ENCODE measurements around the gene ODF2.
A peak's percentile ranks its signal among the peaks of the same experiment; 100 is the strongest.
"Not testable (repeated sequence)": the region's sequence is repeated elsewhere in the genome, so short reads cannot be mapped to it uniquely, and the experiment has no call there.

ODF2 gene

DNA sequence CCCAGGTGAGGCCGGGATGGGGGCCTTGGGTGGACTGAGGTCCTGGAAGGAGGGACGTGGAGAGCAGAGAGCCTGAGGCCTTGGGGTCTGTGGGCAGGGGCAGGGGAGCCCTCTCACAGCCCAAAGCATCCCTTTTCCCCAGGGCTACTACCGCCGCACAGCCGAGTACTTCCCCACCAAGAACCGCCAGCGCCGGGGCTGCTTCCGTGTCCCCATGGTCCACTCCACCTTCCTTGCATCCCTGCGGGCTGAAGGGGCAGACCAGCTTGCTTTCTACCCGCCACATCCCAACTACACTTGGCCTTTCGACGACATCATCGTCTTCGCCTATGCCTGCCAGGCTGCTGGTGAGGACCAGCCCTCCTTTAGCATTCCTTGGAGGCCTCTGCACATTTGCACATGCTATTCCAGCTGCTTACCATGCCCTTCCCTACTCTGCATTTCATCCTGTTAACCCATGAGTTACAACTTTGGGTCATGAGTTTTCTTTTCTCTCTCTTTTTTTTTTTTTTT is 31.5 kb upstream of the ODF2 start:
- DNase-seq: no peak

GRCh38 chr9:128428644-128429512 is 26.9 kb upstream of the ODF2 start:
- DNase-seq: no peak

DNA sequence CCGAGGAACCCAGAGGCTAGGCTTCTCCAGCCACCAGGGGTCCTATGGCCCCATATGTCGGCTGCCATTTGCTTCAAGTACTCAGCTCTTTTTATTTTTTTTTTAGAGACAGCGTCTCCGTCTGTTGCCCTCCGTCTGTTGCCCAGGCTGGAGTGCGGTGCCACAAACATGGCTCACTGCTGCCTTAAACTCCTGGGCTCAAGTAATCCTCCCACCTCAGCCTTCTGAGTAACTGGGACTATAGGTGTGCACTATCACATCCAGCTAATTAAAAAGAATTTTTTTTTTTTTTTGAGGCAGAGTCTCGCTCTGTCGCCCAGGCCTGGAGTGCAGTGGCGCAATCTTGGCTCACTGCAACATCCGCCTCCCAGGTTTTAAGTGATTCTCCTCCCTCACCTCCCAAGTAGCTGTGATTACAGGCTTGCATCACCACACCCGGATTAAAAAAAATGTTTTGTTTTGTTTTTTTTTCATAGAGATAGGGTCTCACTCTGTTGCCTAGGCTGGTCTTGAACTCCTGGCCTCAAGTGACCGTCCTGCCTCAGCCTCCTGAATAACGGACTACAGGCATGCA is 26.2 kb upstream of the ODF2 start:
- DNase-seq: no peak

DNA sequence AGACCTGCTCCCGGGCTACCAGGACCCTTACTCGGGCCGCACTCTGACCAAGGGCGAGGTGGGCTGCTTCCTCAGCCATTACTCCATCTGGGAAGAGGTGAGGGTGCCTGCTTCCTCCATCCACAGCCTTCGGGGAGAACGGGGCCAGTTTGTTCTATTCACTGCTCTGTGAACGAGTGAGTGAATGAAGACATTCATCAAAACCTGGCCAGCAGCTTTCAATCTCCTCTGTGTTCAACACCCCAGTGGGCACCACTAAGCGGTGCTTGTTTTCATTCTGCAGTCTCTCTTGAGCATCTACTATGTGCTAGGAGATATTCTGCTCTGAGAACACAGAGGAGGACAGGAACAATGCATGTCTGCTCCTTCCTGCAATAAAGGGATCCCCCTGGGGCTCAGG is 24.6 kb upstream of the ODF2 start:
- no peak for DNase-seq

DNA sequence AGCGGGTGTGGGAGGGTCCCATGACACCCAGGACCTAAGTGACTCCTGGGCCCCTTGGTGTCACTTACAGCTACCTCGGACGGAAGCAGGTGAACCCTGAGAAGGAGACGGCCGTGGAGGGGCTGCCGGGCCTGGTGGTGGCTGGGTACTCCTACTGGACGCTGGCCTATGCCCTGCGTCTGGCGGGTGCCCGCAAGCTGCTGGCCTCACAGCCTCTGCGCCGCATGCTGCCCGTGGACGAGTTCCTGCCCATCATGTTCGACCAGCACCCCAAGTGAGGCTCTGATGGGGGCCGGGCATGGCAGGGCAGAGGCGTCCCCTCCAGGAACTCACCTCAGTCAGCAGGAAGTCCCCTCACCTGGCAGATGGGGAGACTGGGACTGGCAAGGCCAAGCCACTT is 21.5 kb upstream of the ODF2 start:
- no peak for DNase-seq

DNA sequence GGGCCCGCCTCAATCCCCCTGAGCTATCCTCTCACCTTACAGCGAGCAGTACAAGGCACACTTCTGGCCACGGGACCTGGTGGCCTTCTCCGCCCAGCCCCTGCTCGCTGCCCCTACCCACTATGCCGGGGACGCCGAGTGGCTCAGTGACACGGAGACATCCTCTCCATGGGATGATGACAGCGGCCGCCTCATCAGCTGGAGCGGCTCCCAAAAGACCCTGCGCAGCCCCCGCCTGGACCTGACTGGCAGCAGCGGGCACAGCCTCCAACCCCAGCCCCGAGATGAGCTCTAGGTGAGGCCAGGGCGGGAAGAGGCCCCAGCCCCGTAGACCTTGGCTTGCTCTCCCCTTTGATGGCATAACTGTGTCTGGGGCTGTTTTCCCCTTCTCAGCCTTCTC is 20.2 kb upstream of the ODF2 start:
- no peak for DNase-seq

- DNase-seq: peak; percentile 61
Measured at GRCh38 chr9:128438343-128439109, 17.3 kb upstream of the ODF2 start.

- no peak for DNase-seq
Measured at GRCh38 chr9:128439273-128439672, 16.5 kb upstream of the ODF2 start.

DNA sequence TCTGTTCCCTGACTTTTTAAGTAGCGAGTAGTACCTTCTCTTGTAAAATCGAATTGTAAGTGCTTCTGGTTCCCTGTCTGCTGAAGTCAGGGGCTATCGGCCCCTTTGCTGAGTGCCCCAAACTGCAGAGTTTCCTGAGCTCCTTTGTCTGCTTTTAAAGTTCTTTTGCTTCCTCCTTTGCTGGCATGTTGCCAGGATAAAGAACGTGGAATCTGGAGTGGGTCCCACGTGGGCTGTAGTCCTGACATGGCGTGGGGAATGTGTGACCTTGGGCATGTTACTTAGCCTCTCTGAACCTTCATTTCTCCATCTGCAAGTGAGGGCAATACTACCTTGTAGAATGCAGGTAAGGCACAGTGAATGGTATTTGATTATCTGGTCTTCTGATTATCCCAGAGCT is 13.7 kb upstream of the ODF2 start:
- no peak for DNase-seq

- not testable (repeated sequence) for DNase-seq
Measured at GRCh38 chr9:128446505-128446904, 9.3 kb upstream of the ODF2 start.

DNA sequence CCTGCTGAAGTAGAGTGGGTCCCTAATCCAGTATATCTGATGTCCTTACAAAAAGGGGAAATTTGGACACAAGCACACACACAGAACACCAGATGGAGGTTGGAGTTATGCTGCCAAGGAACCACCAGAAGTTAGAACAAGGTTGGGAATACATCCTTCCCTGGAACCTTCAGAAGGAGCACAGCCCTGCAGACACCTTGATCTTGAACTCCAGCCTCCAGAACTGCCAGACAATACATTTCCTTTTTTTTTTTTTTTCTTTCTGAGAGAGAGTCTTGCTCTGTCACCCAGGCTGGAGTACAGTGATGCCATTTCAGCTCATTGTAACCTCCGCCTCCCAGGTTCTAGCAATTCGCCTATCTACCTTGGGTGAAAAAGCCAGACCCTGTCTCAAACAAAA is 7.1 kb upstream of the ODF2 start:
- no peak for DNase-seq

DNA sequence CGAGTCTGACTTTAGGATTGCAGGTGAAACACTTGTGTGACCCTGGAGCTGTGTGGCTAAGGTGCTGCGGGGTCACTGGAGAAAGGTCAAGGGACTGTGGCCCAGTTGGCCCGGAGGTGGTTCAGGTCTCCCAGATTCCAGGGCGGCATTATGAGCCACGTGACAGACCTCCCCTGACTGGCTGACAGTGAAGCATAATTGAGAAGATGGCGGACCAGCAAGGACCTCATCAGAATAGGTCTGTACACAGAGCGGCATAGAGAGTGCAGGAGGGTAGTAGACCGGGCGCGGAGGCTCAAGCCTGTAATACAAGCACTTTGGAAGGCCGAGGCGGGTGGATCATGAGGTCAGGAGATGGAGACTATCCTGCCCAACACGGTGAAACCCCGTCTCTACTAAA is 815 bp upstream of the ODF2 start:
- no peak for DNase-seq

GRCh38 chr9:128456613-128457061 is 831 bp downstream of the ODF2 start:
- DNase-seq: peak; percentile 19

DNA sequence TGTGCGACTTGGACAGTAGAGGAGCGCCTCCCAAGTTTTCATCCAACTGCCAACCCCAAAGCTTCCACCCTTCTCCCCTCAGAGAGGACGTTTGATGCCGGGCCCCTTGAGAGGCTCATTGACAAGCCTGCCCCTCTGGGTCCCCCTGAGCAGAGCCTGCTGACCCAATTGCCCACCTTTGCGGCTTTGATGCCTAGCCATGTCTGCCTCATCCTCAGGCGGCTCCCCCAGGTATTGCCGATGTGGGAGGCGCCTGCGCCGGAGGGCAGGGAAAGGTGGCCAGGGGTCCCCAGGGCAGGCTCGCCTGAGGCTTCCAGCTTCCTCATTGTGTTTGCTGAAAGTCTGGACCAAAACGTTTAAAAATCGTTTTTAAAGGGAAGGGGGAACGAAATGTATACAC is 1.4 kb downstream of the ODF2 start:
- DNase-seq: no peak

- DNase-seq: no peak
Measured at GRCh38 chr9:128459011-128459410, 3.2 kb downstream of the ODF2 start.

DNA sequence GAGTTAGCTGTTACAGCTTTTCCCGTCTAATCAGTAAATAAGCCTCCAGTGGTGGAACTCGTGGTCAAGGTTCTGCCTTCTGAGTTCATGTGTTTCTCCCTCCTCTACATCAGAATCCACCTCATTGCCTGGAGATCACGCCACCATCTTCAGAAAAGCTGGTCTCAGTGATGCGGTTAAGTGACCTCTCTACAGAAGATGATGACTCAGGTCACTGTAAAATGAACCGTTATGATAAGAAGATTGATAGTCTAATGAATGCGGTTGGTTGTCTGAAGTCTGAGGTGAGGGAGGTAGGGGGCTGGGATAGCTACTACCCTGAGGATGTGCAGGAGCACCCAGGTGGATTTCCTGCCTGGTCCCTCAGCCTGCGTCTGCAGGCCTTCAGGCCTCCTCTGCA is 13.3 kb downstream of the ODF2 start:
- no peak for DNase-seq

DNA sequence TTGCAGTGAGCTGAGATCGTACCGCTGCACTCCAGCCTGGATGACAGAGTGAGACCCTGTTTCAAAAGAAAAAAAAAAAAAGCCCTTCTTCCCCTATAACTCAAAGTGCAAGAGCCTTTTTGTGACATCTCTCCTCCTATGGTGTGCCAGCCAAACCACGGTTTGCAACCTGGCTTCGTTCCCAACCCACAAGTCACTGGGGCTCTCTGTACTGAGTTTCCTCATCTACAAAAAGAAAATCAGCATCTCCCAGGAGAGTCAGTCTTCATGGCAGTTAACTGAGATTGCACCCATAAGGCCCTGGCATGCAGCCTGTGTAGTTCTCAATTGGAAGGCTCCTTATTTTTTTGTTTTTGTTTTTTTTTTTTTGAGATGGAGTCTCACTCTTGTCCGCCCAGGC is 14.8 kb downstream of the ODF2 start:
- DNase-seq: no peak

- no peak for DNase-seq
Measured at GRCh38 chr9:128473104-128473503, 17.3 kb downstream of the ODF2 start.

DNA sequence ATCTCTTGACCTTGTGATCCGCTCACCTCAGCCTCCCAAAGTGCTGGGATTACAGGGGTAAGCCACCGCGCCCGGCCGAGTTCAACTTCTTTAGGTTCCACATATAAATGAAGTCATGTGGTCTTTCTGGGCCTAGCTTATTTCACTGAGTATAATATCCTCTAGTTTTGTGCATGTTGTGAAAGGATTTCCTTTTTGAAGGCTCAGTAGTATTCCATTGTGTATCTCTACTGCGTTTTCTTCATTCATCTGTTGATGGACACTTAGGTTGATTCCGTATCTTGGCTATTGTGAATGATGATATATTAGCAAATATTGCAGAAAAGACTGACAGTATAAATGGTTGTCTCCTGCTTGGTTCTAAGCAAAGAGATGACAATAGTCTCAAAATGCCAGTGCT is 20.1 kb downstream of the ODF2 start:
- no peak for DNase-seq

DNA sequence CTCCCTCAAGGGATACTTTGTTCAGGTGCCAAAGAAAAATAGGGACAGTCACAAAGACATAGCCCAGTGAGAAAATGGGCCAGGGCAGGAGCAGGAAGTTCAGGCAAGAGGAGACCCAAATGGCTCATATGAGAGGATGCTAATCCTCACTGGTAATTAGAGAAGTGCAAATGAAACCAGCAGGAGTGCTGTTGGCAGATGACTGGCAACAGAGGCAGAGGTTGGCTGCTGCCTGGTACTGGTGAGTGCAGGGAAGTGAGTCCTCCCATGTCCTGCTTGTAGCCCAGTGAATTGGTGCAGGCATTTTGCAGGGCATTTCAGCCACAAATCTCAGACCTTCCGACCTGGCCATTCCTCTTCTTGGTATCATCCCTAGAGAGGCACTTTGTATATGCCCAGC is 23.5 kb downstream of the ODF2 start:
- no peak for DNase-seq

- no peak for DNase-seq
Measured at GRCh38 chr9:128481561-128481960, 25.8 kb downstream of the ODF2 start.

DNA sequence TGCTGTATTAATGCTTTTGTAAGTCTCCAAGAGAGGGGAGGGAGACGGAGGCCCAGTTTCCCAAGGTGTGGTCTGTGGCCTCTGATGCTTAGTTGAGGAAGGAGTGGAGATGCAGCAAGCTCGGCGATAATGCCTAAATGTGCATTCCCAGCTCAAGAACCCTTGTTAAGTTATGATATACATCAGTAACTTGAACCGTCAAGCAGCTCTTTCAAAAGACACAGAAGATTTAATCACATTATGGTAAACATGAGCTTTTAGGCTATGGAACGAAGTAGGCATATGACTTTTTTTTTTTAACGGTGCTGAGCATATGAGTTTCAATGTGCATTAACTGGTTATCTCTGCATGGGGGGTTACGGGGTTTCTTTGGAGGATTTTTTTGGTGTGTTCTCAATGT is 26.4 kb downstream of the ODF2 start:
- no peak for DNase-seq

GRCh38 chr9:128484686-128485413 is 29.0 kb downstream of the ODF2 start:
- DNase-seq: no peak

Data from NCI-H2029 treated with DMSO at 0.1 percent for 48 hours (cell line).